DMS53 (cell line): ENCODE results near the gene MGST2.

Experiments
- DNase-seq: peaks from one replicate; lab custom pipeline; 2025; lab: John Stamatoyannopoulos, UW

Gene MGST2

DNA sequence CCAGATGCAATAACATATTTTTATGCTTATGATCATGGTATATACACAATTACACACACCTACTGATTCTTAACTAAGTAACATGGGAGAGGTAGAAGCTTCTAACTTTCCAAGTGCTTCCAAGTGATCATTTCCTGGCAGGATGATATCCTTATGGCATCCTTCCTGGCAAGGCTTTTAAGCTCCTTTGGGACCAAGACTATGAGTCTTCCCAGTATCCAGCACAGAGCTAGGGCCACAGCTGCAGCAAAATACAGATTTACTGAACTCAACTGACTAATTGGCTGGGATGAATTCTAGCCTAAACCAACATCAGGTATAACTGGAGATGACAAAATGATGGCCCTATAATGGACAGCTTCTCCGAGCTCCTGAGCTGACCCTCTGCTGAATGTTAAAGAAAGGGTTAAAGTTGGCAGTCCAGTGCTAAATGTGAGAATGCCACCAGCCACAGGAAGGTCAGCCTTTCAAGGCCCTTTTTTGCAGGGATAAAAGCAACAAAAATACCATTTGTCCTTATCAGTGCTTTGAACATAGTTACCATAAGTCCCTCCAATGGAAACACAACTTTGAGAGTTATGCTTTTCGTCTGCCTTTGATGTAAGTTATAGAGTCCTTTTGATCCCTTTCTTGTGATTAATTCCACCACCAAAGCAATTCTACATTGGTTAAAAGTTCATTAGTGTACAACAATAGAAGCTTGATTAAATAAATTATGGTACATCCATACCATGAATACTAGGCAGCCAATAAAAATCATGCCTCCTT, 73.4 kb downstream of the MGST2 start:
- no peak for DNase-seq

DNA sequence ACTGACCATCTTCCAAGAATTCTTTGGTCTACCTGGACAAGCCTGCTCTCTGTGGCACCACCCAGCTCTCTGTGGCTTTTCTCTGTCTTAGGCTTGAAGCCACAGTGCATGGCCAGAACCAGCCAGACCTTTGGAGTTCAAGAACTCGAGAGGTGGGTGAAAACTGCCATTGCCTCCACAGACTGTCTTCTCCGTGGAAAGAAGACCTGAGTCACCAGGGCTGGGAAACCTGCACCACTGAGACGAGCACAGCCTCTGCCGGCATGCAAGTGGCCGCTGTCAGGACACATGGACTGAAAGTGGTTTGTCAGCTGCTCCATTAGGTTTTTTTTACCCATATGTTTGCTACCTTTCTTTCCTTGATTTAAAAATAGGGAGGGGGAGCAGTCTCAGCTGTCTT, 74.5 kb downstream of the MGST2 start:
- DNase-seq, result peak; percentile 81

DNA sequence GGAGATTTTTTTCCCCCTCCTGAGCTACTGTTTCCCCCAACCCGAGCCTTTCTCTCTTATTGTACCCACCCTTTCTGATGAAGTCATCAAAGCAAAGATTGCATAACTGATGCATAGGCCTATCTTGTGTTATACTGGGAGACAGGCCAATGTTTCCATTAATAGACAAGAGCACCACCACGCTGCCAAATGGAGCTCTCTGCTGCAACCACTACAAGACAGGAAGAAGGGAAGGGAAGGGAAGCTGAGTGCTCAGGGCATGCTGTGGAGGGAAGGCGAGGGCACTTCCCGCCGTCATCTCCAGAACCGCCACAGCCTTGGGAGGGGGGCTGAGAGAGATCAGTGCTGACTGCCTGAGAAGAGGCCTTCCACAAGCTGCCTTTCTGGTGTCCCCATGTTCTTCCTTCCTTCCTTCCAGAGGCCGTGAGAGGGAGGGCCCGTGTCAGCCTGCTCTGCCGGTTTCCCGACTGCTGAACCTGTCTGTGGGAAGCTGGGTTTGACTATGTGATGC, 75.0 kb downstream of the MGST2 start:
- DNase-seq, result peak; percentile 91

DNA sequence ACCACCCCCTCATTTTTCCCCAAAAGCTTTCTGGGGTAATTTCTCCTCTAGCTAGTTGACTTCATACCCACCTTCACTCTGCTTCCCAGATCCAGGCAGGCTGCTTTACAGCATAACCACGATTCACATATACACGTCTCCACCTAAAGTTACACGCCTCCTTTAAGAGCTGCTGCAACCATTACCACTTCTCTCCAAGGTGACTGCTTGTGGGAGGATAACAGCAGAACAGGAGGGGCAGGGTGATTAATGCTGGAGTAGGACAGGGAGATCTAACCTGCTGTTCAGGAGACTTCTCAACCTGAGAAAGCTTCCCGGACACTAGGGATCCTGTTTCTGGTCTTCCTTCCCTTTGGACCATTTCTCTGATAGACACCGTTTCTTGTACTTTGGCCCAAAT, 77.4 kb downstream of the MGST2 start:
- no peak for DNase-seq

DNA sequence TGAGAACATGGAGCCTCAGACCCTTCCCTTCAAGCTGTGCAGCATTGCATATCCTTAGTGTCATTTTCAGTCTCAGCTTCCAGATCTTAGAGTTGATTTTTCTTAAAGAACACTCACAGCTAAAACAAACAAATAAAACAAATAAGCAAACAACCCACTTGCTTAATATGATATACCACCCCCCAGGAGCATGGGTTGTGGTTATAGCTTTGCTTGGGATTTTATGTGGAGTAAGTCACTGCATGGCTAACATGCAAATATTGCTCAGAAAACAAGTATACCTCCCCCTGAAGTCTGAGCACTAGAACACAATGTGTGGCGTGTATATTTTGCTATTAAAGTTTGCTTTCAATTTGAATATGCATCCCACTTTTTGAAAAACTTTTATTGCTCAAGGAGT, 78.6 kb downstream of the MGST2 start:
- DNase-seq, result no peak

DNA sequence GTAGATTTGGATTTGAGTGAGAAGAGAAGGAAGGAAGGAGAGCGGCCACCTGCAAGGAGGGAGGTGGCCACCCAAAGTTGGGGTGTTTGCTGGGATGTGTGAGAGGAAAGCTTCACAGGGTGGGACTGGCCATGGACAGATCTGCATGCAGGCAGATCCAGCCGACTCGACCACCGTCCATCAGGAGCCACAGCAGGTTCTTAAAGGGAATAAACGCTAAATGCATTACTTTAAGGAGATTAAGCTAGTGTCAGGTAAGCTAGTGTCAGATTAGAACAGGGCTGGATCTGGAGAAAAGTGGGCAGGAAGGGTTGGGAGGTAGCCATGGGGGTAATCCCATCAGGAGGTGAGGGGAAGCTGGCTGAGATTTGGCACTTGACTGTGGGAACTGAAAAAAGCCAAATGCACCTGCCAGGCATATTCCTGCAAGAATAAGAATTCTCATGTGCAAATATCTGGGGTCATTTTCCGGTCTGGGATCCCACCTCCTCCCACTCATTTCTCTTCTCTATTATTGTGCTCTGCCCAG, 79.6 kb downstream of the MGST2 start:
- DNase-seq, result no peak

DNA sequence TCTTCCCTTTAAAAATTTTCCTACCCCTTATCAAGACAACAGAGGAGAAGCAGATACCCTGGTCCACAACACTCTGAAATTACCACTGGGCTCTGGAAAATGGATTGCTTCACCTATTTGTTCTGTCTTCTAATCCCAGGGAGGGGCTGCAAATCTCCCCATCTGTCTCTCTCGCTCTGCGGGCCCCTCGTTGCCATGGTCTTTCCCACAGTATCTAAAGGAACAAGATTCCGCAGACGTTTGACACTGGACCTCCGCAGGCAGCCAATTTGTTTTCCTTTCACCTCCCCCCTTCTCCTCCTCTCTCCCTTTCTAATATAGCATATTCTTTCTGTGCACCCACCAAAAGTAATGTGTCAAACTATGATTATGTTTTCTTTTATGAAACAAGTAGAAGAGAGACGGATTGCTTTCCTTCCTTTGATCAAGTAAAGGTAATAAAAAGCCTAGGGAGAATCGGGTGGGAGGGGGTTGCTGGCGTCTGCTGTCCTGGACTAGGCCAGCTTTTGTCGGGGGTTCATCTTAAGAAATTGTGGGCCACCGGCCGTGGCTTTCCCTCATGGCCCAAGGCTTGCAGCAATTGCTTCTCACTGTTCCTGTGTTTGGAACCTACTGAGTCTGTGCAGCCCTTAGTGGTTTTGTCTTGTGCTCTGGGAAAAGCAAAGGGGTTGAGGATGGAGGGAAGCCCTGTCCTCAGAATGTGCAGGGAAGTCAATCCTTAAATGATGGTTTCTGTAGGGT, 81.0 kb downstream of the MGST2 start:
- no peak for DNase-seq

DNA sequence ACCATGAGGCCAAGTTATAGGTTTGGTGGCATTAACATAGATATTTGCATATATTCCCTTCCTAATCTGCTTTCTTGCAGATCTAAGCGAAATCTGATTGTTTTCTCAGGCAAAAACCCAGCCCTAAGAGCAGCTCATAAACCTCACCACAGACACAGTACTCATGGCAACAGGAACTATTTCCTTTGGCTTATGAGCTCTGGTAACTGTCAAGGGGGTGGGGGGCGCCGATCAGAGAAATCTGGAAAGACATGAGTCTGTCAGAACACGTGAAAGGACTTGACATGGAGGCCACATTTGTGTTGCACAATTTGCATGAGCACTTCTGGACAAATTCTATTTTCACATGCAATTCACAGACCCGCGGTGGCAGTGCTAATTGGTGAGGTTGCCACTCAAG, 83.7 kb downstream of the MGST2 start:
- DNase-seq, result no peak

DNA sequence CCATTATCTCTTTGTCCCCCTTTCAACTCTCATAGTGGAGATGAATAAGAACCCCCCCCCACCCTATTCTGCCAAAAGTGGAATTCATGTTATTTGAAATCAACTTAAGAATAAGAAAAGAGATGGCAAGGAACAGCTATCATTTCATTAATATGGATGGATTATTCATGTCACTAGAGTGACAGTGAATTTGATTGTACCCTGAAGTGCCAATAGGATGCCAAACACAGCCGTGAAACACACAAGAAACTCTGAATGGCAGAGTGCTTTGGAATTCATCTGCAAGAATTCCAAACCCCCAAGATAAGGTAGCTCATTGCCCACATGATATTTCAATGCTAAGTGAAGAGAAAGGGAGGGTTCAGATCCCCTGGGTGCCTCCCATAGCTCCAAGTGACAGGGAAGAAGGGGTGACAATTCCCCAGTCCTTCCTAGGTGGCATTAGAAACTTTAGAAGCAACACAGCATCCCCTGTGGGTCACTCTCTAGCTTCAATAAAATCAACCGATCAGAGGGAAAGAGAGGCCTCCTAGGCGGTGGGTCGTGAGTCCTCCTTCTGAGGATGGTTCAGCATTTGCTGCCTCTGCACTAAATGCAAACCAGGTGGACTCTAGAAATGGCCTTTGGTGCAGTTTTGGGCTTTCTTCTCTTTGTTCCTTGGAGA, 84.3 kb downstream of the MGST2 start:
- DNase-seq, result no peak

DNA sequence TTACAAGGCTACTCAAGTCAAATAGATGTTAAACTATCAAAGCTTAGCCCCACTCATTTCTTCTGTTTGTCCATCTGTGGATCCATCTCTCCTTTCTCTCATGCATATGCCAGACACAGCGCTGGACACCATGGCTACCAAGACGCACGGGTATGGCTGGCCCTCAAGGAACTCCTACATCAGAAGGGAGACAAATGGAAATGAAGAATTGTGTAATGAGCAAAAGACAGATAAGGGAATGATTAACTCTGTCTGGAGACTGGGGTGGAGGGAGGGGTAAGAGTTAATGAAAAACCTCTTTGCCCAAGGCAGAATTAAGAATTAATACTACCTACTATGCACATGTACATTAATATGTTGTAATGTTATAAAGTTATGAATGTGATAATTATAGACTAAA, 88.1 kb downstream of the MGST2 start:
- no peak for DNase-seq
